22Rv1 (cell line): ENCODE measurements around the gene NUP107.

Source experiments
- H3K27ac ChIP-seq: fragments of 450-650 bp; 2 replicates; pipeline ENCODE4 v1.5.1; 2017
- CTCF ChIP-seq: fragments of 450-650 bp; IDR thresholded peaks from 2 replicates; pipeline ENCODE4 v1.5.1; 2017; ENCODE audit warnings: mild to moderate bottlenecking
- ZFX ChIP-seq: fragments of 450-650 bp; IDR thresholded peaks from 2 replicates; pipeline ENCODE4 v1.6.1; 2017; ENCODE audit warnings: antibody characterized with exemption, borderline replicate concordance

Gene NUP107

DNA sequence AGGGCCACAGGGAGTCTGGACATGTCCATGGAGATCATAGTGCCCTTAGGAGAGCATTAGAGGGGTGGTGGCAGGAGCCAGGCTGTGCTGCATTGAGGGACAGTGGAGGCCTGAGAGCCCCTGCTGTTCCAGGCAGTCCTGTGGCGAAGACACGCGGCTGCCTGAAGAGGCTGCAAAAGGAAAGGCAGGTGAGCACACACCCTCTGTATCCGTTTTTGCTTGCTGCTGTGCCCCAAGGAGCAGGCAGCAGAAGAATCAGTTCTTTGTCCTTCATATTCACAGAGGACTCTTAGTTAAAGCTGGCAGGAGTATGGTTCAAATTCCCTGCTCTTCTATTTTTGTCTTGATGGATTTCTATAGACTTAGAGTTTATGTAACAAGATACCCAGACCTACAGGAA is 63.7 kb downstream of the NUP107 start:
- no peak for TF ChIP-seq ZFX
- TF ChIP-seq CTCF = no peak
- no peak overlapping the region for H3K27ac ChIP-seq

DNA sequence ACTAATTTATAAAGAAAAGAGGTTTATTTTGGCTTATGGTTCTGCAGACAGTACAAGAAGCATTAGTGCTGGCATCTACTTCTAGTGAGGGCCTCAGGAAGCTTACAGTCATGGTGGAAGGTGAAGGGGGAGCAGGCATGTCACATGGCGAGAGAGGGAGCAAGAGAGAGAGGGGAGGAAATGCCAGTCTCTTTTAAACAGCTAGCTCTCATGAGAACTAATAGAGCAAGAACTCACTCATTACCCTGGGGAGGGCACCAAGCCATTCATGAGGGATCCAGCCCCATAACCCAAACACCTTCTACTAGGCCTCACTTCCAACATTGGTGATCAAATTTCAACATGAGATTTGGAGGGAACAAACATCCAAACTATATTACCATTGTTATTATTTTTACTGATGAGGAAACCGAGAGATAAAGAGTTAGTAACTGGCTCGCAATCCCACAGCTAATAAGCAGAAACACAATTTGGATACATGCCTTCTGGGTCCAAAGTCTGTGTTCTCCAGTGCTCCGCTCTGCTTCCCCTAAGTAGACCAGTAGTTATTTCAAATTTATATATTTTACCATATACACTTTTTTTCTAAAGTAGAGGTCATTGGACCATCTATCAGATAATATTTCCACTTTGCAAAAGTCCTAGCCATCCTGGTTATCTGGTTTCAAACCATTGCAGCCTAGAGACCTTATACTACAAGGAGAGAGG is 68.9 kb downstream of the NUP107 start:
- H3K27ac ChIP-seq = no peak overlapping the region
- no peak for TF ChIP-seq ZFX
- no peak for TF ChIP-seq CTCF

- H3K27ac ChIP-seq = no peak overlapping the region
- TF ChIP-seq CTCF (no peak), ZFX (no peak)
Observed at GRCh38 chr12:68759852-68760251, 73.1 kb downstream of the NUP107 start.

GRCh38 chr12:68760806-68761441 is 74.1 kb downstream of the NUP107 start:
- TF ChIP-seq CTCF = no peak
- TF ChIP-seq ZFX = no peak
- no peak overlapping the region for H3K27ac ChIP-seq

- no peak overlapping the region for H3K27ac ChIP-seq
- TF ChIP-seq CTCF (no peak), ZFX (no peak)
Observed at GRCh38 chr12:68761442-68761812, 74.6 kb downstream of the NUP107 start.

- no peak overlapping the region for H3K27ac ChIP-seq
- TF ChIP-seq ZFX (no peak), CTCF (no peak)
Observed at GRCh38 chr12:68761901-68762630, 75.3 kb downstream of the NUP107 start.

DNA sequence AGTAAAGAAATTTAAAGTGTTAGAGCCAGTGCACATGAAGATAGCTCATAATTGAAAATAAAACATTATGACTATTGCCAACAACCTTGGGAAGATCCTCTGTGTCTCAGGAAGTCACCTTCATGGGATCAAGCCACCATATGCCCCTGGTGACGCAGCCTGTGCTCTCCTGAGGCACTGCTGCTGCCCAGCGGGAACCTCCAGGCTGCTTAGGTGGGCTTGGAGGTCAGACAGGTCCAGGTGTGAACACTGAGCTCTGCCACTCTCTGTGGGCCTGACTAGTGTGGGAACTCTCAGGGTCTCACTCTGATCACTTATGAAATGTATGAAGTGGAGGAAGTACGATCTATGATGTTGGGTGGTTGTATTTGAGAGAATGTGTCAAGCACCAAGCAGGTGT is 75.9 kb downstream of the NUP107 start:
- TF ChIP-seq CTCF = no peak
- TF ChIP-seq ZFX = no peak
- no peak overlapping the region for H3K27ac ChIP-seq
